ENCODE measurements around the gene EPB41L2. TPM values are rescaled to one million over a fixed set of nuclear protein-coding genes. Genes with fewer than 3 reads are reported as not detected.

EPB41L2 gene
- total RNA-seq, 1 experiment from 2014 or later = 106 TPM

- H3K36me3 Mint-ChIP-seq = peaks cover 24% of the 10 kb centered on the region
- ChIA-PET CTCF (no interaction called here), POLR2A (no interaction called here)
- DNase-seq (ENCODE audit: low spot score) (no peak), ATAC-seq (peak; percentile 54)
- peak overlapping the region; percentile 12; the same call in 1 of the 2 replicates for H3K27ac Mint-ChIP-seq
- H3K4me3 Mint-ChIP-seq = no peak overlapping the region
- H3K4me1 Mint-ChIP-seq = peaks cover 64% of the 10 kb centered on the region
- peaks cover 22% of the 10 kb centered on the region for H3K9me3 Mint-ChIP-seq
- no peak for TF ChIP-seq NFYB (CRISPR knock-in tag; conservative IDR thresholded peaks at IDR 0.05; ENCODE audit: low read depth)
- TF ChIP-seq ZNF121 (CRISPR knock-in tag; IDR thresholded peaks at IDR 0.05) = no peak
- no peak for TF ChIP-seq ZNF219 (CRISPR knock-in tag; IDR thresholded peaks at IDR 0.05; ENCODE audit: borderline replicate concordance)
- no peak for TF ChIP-seq MYBL2 (CRISPR knock-in tag; IDR thresholded peaks at IDR 0.05)
- no peak for TF ChIP-seq ELF4 (CRISPR knock-in tag; IDR thresholded peaks at IDR 0.05; ENCODE audit: low read depth)
- no peak for TF ChIP-seq ZNF317 (CRISPR knock-in tag; IDR thresholded peaks at IDR 0.05; ENCODE audit: borderline replicate concordance, low read depth)
- no peak for TF ChIP-seq ZMAT4 (CRISPR knock-in tag; IDR thresholded peaks at IDR 0.05)
- no peak for TF ChIP-seq E2F5 (CRISPR knock-in tag; IDR thresholded peaks at IDR 0.05)
- no peak for TF ChIP-seq OVOL2 (CRISPR knock-in tag; IDR thresholded peaks at IDR 0.05; ENCODE audit: borderline replicate concordance)
- TF ChIP-seq IRF2 (CRISPR knock-in tag; IDR thresholded peaks at IDR 0.05; ENCODE audit: borderline replicate concordance, low read depth) = no peak
- TF ChIP-seq ZNF671 (CRISPR knock-in tag; IDR thresholded peaks at IDR 0.05) = no peak
- no peak for TF ChIP-seq E2F1 (CRISPR knock-in tag; IDR thresholded peaks at IDR 0.05)
- no peak for TF ChIP-seq FOXP4 (CRISPR knock-in tag; IDR thresholded peaks at IDR 0.05)
- TF ChIP-seq SMAD4 (CRISPR knock-in tag; IDR thresholded peaks at IDR 0.05) = no peak
- TF ChIP-seq SOX15 (CRISPR knock-in tag; IDR thresholded peaks at IDR 0.05) = no peak
- no peak for TF ChIP-seq FOXP1 (CRISPR knock-in tag; IDR thresholded peaks at IDR 0.05; ENCODE audit: borderline replicate concordance)
- TF ChIP-seq ETV6 (CRISPR knock-in tag; IDR thresholded peaks at IDR 0.05) = no peak
- no peak for TF ChIP-seq ARID4B (CRISPR knock-in tag; IDR thresholded peaks at IDR 0.05; ENCODE audit: borderline replicate concordance)
- no peak for TF ChIP-seq NFE2L1 (CRISPR knock-in tag; IDR thresholded peaks at IDR 0.05)
- TF ChIP-seq RELA (CRISPR knock-in tag; IDR thresholded peaks at IDR 0.05; ENCODE audit: borderline replicate concordance) = no peak
- H3K27me3 Mint-ChIP-seq (ENCODE audit: low read depth) = peaks cover 4% of the 10 kb centered on the region
Measured at GRCh38 chr6:131003488-131004386, 59.3 kb downstream of the EPB41L2 start.
